GM12801 (cell line): ENCODE results near the gene PRSS2.

Experiments used
- TF ChIP-seq, protein P1 (sequence below): IDR thresholded peaks from one replicate; pipeline ENCODE4 v1.5.1; 2011; ENCODE audit warnings: control low read depth; ENCODE audit not compliant: insufficient read length; ENCODE audit errors: extremely low read depth

Gene PRSS2

DNA sequence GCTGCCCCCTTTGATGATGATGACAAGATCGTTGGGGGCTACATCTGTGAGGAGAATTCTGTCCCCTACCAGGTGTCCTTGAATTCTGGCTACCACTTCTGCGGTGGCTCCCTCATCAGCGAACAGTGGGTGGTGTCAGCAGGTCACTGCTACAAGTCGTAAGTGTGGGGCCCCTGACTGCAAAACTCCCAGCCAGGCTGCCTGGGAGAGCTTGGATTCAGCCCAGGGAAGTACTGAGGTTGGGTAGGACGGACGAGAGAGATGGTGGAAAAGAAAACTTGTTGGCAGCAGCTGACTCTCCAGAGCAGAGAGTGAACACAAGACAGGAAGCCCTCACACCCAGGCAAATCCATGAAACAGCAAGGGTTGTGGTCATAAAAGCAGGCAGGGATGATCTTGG, 1.3 kb downstream of the PRSS2 start:
- TF ChIP-seq, protein P1, sequence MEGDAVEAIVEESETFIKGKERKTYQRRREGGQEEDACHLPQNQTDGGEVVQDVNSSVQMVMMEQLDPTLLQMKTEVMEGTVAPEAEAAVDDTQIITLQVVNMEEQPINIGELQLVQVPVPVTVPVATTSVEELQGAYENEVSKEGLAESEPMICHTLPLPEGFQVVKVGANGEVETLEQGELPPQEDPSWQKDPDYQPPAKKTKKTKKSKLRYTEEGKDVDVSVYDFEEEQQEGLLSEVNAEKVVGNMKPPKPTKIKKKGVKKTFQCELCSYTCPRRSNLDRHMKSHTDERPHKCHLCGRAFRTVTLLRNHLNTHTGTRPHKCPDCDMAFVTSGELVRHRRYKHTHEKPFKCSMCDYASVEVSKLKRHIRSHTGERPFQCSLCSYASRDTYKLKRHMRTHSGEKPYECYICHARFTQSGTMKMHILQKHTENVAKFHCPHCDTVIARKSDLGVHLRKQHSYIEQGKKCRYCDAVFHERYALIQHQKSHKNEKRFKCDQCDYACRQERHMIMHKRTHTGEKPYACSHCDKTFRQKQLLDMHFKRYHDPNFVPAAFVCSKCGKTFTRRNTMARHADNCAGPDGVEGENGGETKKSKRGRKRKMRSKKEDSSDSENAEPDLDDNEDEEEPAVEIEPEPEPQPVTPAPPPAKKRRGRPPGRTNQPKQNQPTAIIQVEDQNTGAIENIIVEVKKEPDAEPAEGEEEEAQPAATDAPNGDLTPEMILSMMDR: no peak

DNA sequence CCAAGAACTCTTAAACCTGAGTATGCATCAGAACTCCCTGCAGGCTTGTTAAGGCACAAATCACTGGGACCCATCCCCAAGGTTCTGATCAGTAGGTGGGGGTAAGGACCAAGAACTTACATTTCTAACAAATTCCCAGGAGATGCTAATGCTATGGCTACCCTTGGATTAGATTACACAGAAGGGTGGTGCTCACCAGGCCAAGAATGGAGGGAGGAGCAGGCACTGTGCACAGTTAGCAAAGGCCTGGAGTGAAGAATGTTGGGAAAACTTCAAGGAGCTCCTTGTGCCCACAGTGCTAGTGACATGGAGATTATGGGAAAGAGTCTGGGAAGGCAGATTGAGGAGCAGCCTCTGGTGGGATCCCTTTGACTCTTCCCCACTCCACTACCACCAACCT, 1.9 kb downstream of the PRSS2 start:
- TF ChIP-seq, protein P1: no peak

DNA sequence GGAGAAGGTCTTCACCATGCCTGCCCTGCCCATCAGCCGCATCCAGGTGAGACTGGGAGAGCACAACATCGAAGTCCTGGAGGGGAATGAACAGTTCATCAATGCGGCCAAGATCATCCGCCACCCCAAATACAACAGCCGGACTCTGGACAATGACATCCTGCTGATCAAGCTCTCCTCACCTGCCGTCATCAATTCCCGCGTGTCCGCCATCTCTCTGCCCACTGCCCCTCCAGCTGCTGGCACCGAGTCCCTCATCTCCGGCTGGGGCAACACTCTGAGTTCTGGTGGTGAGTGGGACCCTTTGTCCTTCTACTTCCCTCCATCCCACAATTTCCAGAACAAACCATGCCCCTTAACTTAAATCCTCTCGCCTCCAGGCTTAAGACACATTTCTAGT, 2.5 kb downstream of the PRSS2 start:
- TF ChIP-seq, protein P1: no peak

GRCh38 chr7:142773937-142774744, 3.4 kb downstream of the PRSS2 start:
- TF ChIP-seq, protein P1: no peak

DNA sequence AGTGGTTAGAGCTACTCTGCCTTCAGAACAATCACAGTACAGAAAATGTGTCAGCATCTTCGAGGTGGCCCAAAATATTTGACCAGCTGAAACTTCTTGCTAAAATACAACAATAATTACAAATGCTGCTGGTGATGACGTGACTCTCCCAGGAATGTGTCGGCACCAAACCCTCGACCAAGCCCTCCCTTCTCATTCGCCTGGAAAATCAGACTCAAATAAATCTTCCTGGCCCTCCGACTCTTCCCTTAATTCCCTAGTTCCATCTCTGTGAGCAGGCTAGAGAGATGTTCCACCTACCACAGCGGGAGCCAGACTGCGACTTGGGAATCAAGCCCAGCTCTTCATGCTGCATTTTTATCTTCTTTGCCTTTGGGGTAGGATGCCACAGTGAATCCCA, 4.1 kb downstream of the PRSS2 start:
- TF ChIP-seq, protein P1: no peak

DNA sequence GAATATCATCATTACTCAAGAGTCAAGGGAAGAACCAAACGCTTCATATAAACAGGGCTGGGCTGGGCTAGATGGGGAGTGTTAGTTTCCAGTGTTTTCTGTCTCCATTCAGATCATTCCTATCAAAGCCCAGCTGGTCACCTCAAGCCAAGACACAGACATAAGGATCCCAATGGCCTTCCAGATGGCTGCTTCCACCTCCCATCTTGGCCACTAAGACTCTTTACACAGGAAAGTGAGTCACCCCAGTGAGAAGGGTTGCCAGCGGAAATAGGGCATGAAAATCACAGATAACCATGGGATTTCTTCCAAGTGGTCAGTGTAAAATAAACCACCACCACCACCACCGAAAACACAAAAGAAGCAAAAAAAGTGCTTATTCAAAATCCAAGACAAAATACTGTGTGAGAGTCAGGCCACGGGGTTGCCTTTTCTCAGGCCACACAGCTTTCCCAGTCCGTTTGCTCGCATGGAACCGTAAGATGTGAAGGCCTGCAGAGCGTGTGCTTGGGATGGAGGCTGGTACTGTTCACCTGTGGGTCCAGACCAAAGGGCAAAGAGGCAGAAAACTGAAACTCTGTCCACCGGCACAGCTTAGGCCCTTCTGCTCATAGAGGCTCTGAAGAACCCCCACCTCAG, 5.6 kb downstream of the PRSS2 start:
- TF ChIP-seq, protein P1: no peak

GRCh38 chr7:142777318-142777717, 6.5 kb downstream of the PRSS2 start:
- TF ChIP-seq, protein P1: no peak
